Upper lobe of left lung (tissue), 6 donors: Measurements from ENCODE around the gene ADD2. TPM values are rescaled to one million over a fixed set of nuclear protein-coding genes. Genes with fewer than 3 reads are reported as not detected.
A peak's percentile ranks its signal among the peaks of the same experiment; 100 is the strongest.

Experiments
- ATAC-seq, 2 donors: fragments of 200-7000 bp; cut with Tn5 transposase; one replicate each; pipeline ENCODE4 v1.9.1; 2022; ENCODE audit warnings: mild to moderate bottlenecking in 2 of 2, moderate library complexity in 2 of 2; ENCODE audit not compliant: low FRiP score in 2 of 2
- DNase-seq, 2 donors: peaks; one replicate each; pipeline ENCODE4 v3.0.0-alpha.2; 2019 to 2020
- H3K27ac ChIP-seq, 4 donors: fragments of 200-600 bp; sonication (generic); one replicate each; pipeline ENCODE4 v1.5.1; 2016 to 2019
- H3K27me3 ChIP-seq, 4 donors: fragments of 200-600 bp; sonication (generic); one replicate each; pipeline ENCODE4 v1.5.1; 2017 to 2019
- H3K36me3 ChIP-seq, 4 donors: fragments of 200-600 bp; sonication (generic); one replicate each; pipeline ENCODE4 v1.5.1; 2016 to 2019
- H3K4me1 ChIP-seq, 4 donors: fragments of 200-600 bp; sonication (generic); one replicate each; pipeline ENCODE4 v1.5.1; 2018 to 2019
- H3K4me3 ChIP-seq, 4 donors: fragments of 200-600 bp; sonication (generic); one replicate each; pipeline ENCODE4 v1.5.1; 2017 to 2019; ENCODE audit warnings: mild to moderate bottlenecking in 2 of 4, moderate library complexity in 1 of 4
- H3K9me3 ChIP-seq, 4 donors: fragments of 200-600 bp; sonication (generic); one replicate each; pipeline ENCODE4 v1.5.1; 2018 to 2019
- CTCF ChIP-seq, 6 experiments: fragments of 450-650 bp in 4 of 6; fragments of 200-600 bp in 2 of 6; sonication (generic) in 2 of 6; IDR thresholded peaks; one replicate each; pipeline ENCODE4 v1.5.1; 2016 to 2019; ENCODE audit warnings: antibody characterized with exemption in 6 of 6
- EP300 ChIP-seq, 4 donors: sonication (generic); formaldehyde crosslinking; IDR thresholded peaks; one replicate each; pipeline ENCODE4 v1.5.1; 2017; ENCODE audit warnings: antibody characterized with exemption in 4 of 4, control low read depth in 2 of 4
- POLR2A ChIP-seq, 4 donors: fragments of 450-650 bp; IDR thresholded peaks; one replicate each; pipeline ENCODE4 v1.5.1; 2016 to 2017; ENCODE audit warnings: antibody characterized with exemption in 4 of 4, mild to moderate bottlenecking in 2 of 4
- POLR2AphosphoS5 ChIP-seq, 2 donors: sonication (generic); formaldehyde crosslinking; IDR thresholded peaks; one replicate each; pipeline ENCODE4 v1.5.1; 2017; ENCODE audit warnings: antibody characterized with exemption in 2 of 2
- WGBS, 2 donors: methylation state at CpG; one replicate each; pipeline ENCODE4 v1.1.5; 2017 to 2018; 5-methylcytosine and 5-hydroxymethylcytosine counted together
- total RNA-seq, 6 donors: library from RNA; depleted of rRNA in 4 of 6; stranded (reverse); fragments of >200 nt in 4 of 6; gene quantifications; one replicate each; pipeline versions ENCODE4 v1.1.0 to v1.2.1, GENCODE V29; 2016 to 2021
- donor health status: DM: no; HTN: no; CAD: no; lungs with moderate emphysema.
- donor health status: DM: no; HTN: yes; CAD: no; lungs with severe emphysema.

Gene ADD2
- total RNA-seq, 6 donors from 2014 or later = under 0.01 to 3.3 (median 0.50) TPM

- Histone ChIP-seq H3K9me3 (no peaks in the 10 kb centered on the region), H3K27me3 (no peaks in the 10 kb centered on the region), H3K4me1 (no peaks in the 10 kb centered on the region), H3K4me3 (no peak overlapping the region), H3K27ac (no peak overlapping the region), H3K36me3 (no peaks in the 10 kb centered on the region)
- ATAC-seq (no peak), DNase-seq (no peak)
- no peak for TF ChIP-seq POLR2A (IDR thresholded peaks at IDR 0.05)
- TF ChIP-seq CTCF (IDR thresholded peaks at IDR 0.05) = peak in 2 of 6 experiments; percentile 10 to 11
- WGBS, 2 donors = 66 to 68% methylated on average over 12 of the region's 12 CpGs
Observed at GRCh38 chr2:70643715-70644114, 124.3 kb downstream of the ADD2 start.

- no peak overlapping the region for H3K4me3 ChIP-seq
- H3K27me3 ChIP-seq = no peaks in the 10 kb centered on the region
- TF ChIP-seq CTCF (IDR thresholded peaks at IDR 0.05) (no peak), POLR2AphosphoS5 (IDR thresholded peaks at IDR 0.05) (no peak), EP300 (IDR thresholded peaks at IDR 0.05) (no peak), POLR2A (IDR thresholded peaks at IDR 0.05) (no peak)
- H3K4me1 ChIP-seq = no peaks in the 10 kb centered on the region
- no peak overlapping the region for H3K27ac ChIP-seq
- no peaks in the 10 kb centered on the region for H3K9me3 ChIP-seq
- no peaks in the 10 kb centered on the region for H3K36me3 ChIP-seq
- DNase-seq (no peak), ATAC-seq (no peak)
- 70 to 77% methylated on average over 6 to 7 of the region's 7 CpGs for WGBS, 2 donors
Observed at GRCh38 chr2:70641263-70641784, 126.7 kb downstream of the ADD2 start.

- Histone ChIP-seq H3K4me3 (no peak overlapping the region), H3K27me3 (no peaks in the 10 kb centered on the region), H3K4me1 (no peaks in the 10 kb centered on the region), H3K9me3 (no peaks in the 10 kb centered on the region), H3K36me3 (no peaks in the 10 kb centered on the region), H3K27ac (no peak overlapping the region)
- TF ChIP-seq CTCF (IDR thresholded peaks at IDR 0.05) = no peak
- TF ChIP-seq POLR2A (IDR thresholded peaks at IDR 0.05) = no peak
- no peak for TF ChIP-seq EP300 (IDR thresholded peaks at IDR 0.05)
- TF ChIP-seq POLR2AphosphoS5 (IDR thresholded peaks at IDR 0.05) = no peak
- 67 to 70% methylated on average over 4 of the region's 4 CpGs for WGBS, 2 donors
- no peak for DNase-seq
- no peak for ATAC-seq
Observed at GRCh38 chr2:70639841-70640436, 128.1 kb downstream of the ADD2 start.

- TF ChIP-seq CTCF (IDR thresholded peaks at IDR 0.05) (no peak), POLR2A (IDR thresholded peaks at IDR 0.05) (no peak), EP300 (IDR thresholded peaks at IDR 0.05) (no peak), POLR2AphosphoS5 (IDR thresholded peaks at IDR 0.05) (no peak)
- 56 to 64% methylated on average over 2 of the region's 2 CpGs for WGBS, 2 donors
- Histone ChIP-seq H3K4me1 (no peaks in the 10 kb centered on the region), H3K27ac (no peak overlapping the region), H3K4me3 (no peak overlapping the region), H3K9me3 (no peaks in the 10 kb centered on the region), H3K27me3 (no peaks in the 10 kb centered on the region), H3K36me3 (no peaks in the 10 kb centered on the region)
- no peak for ATAC-seq
- no peak for DNase-seq
Observed at GRCh38 chr2:70638561-70638960, 129.4 kb downstream of the ADD2 start.

GRCh38 chr2:70633508-70633907 is 134.5 kb downstream of the ADD2 start:
- TF ChIP-seq POLR2A (IDR thresholded peaks at IDR 0.05) (no peak), EP300 (IDR thresholded peaks at IDR 0.05) (no peak), POLR2AphosphoS5 (IDR thresholded peaks at IDR 0.05) (no peak), CTCF (IDR thresholded peaks at IDR 0.05) (no peak)
- no peak for DNase-seq
- H3K9me3 ChIP-seq = no peaks in the 10 kb centered on the region
- no peak for ATAC-seq
- H3K27me3 ChIP-seq = no peaks in the 10 kb centered on the region
- no peak overlapping the region for H3K27ac ChIP-seq
- no peaks in the 10 kb centered on the region for H3K4me1 ChIP-seq
- no peak overlapping the region for H3K4me3 ChIP-seq
- no peaks in the 10 kb centered on the region for H3K36me3 ChIP-seq
- 90 to 94% methylated on average over 1 of the region's 1 CpG for WGBS, 2 donors
